ENCODE data around the gene RGSL1. TPM values are rescaled to one million over a fixed set of nuclear protein-coding genes. Genes with fewer than 3 reads are reported as not detected.

The RGSL1 gene
- total and polyA plus RNA-seq, 9 of the 15 experiments (the other 6 are each of a cell fraction or from before 2014, with no cell fraction given), result 0.03 TPM; not detected in 8

DNA sequence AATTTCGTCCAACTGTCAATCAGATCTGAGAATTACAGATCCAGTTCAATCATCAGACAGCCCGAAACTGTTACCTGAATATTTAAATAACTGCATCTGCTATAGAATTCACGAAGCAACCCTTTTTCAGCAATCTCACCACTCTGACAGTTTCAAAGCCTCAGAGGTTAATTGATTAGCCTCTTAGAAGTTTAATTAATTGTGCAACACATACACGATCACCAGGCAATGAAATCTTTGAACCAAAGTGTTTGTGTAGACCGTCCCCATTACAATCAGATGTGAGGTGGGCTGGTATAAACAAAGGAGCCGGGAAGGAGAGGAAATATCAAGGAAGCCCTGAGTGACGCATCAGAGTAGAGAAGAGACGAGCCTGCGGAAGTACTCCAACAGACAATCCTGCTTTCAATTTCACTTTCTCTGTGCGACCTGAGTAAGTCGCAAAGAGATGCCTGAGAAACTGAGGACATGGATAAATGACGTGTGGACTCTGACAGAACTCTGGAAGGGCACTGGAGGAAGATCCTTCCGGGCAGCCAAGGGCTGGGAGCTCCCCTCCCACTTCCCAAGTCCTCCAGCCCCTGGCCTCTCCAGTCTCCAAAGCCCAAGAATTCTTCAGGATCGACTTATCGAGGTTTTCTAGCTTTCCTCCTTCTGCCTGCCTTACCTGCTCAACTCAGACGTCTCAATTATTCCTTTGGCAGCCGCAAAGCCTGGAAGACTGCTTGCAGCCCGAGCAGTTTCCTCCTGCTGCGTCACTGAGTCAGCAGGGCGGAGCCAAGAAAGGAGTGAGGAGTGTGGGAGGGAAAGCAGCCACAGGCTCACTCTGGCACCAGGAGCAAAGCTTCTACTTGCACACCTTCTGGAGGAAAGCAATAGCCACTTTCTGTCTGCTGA is 138.8 kb downstream of the RGSL1 start, which contains the start of gene RNASEL (continued):
- TF ChIP-seq TSC22D4 (tag; IDR thresholded peaks at IDR 0.05) (no peak), ZNF436 (CRISPR knock-in tag; IDR thresholded peaks at IDR 0.05) (0 out of 2 replicates have a peak, but pooled peaks have one; percentile 6), ZNF551 (CRISPR knock-in tag; IDR thresholded peaks at IDR 0.05) (no peak), ZBTB8A (IDR thresholded peaks at IDR 0.05; ENCODE audit: partially characterized antibody) (no peak), OTX1 (CRISPR knock-in tag; IDR thresholded peaks at IDR 0.05) (0 out of 2 replicates have a peak, but pooled peaks have one; percentile 76), MCM3 (IDR thresholded peaks at IDR 0.05) (no peak), HNRNPK (IDR thresholded peaks at IDR 0.05; ENCODE audit: low read depth, low read length, poor library complexity, severe bottlenecking) (no peak), SNAPC5 (CRISPR knock-in tag; IDR thresholded peaks at IDR 0.05) (no peak), CBX1 (IDR thresholded peaks at IDR 0.05; ENCODE audit: low read depth) (no peak), CHD2 (IDR thresholded peaks at IDR 0.05; ENCODE audit: low read depth, low read length) (no peak), ZNF133 (CRISPR knock-in tag; IDR thresholded peaks at IDR 0.05) (no peak), SMAD1 (IDR thresholded peaks at IDR 0.05; ENCODE audit: low read depth, low read length, partially characterized antibody) (peak; percentile 16)
- TF ChIP-seq, protein P1, sequence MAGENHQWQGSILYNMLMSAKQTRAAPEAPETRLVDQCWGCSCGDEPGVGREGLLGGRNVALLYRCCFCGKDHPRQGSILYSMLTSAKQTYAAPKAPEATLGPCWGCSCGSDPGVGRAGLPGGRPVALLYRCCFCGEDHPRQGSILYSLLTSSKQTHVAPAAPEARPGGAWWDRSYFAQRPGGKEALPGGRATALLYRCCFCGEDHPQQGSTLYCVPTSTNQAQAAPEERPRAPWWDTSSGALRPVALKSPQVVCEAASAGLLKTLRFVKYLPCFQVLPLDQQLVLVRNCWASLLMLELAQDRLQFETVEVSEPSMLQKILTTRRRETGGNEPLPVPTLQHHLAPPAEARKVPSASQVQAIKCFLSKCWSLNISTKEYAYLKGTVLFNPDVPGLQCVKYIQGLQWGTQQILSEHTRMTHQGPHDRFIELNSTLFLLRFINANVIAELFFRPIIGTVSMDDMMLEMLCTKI (IDR thresholded peaks at IDR 0.05; ENCODE audit: partially characterized antibody), result no peak
- TF ChIP-seq, protein P2, sequence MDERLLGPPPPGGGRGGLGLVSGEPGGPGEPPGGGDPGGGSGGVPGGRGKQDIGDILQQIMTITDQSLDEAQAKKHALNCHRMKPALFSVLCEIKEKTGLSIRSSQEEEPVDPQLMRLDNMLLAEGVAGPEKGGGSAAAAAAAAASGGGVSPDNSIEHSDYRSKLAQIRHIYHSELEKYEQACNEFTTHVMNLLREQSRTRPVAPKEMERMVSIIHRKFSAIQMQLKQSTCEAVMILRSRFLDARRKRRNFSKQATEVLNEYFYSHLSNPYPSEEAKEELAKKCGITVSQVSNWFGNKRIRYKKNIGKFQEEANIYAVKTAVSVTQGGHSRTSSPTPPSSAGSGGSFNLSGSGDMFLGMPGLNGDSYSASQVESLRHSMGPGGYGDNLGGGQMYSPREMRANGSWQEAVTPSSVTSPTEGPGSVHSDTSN (CRISPR knock-in tag; IDR thresholded peaks at IDR 0.05; ENCODE audit: low read depth), result no peak
- TF ChIP-seq, protein P2 (tag; conservative IDR thresholded peaks at IDR 0.05; ENCODE audit: low read depth), result peak; percentile 53
- TF ChIP-seq, protein P3, sequence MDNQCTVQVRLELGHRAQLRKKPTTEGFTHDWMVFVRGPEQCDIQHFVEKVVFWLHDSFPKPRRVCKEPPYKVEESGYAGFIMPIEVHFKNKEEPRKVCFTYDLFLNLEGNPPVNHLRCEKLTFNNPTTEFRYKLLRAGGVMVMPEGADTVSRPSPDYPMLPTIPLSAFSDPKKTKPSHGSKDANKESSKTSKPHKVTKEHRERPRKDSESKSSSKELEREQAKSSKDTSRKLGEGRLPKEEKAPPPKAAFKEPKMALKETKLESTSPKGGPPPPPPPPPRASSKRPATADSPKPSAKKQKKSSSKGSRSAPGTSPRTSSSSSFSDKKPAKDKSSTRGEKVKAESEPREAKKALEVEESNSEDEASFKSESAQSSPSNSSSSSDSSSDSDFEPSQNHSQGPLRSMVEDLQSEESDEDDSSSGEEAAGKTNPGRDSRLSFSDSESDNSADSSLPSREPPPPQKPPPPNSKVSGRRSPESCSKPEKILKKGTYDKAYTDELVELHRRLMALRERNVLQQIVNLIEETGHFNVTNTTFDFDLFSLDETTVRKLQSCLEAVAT (IDR thresholded peaks at IDR 0.05), result peak in 1 of 2 experiments; percentile 88; a peak in 2 of 4 replicates
- TF ChIP-seq, protein P4, sequence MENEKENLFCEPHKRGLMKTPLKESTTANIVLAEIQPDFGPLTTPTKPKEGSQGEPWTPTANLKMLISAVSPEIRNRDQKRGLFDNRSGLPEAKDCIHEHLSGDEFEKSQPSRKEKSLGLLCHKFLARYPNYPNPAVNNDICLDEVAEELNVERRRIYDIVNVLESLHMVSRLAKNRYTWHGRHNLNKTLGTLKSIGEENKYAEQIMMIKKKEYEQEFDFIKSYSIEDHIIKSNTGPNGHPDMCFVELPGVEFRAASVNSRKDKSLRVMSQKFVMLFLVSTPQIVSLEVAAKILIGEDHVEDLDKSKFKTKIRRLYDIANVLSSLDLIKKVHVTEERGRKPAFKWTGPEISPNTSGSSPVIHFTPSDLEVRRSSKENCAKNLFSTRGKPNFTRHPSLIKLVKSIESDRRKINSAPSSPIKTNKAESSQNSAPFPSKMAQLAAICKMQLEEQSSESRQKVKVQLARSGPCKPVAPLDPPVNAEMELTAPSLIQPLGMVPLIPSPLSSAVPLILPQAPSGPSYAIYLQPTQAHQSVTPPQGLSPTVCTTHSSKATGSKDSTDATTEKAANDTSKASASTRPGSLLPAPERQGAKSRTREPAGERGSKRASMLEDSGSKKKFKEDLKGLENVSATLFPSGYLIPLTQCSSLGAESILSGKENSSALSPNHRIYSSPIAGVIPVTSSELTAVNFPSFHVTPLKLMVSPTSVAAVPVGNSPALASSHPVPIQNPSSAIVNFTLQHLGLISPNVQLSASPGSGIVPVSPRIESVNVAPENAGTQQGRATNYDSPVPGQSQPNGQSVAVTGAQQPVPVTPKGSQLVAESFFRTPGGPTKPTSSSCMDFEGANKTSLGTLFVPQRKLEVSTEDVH (IDR thresholded peaks at IDR 0.05; ENCODE audit: low read depth, partially characterized antibody), result peak; percentile 48
